ENCODE results near the gene FOXR1. TPM values are rescaled to one million over a fixed set of nuclear protein-coding genes. Genes with fewer than 3 reads are reported as not detected.

FOXR1 gene
- total and polyA plus RNA-seq, 2 of the 8 experiments (the other 6 are each of a cell fraction or from before 2014, with no cell fraction given): not detected

GRCh38 chr11:119030329-119031047, 58.9 kb downstream of the FOXR1 start, which contains the start of gene SLC37A4 (continued):
- TF ChIP-seq USF2 (IDR thresholded peaks at IDR 0.05; ENCODE audit: low read length) (peak; percentile 57), ATF3 (IDR thresholded peaks at IDR 0.05; ENCODE audit: insufficient read depth, low read depth, low read length) (peak; percentile 26; the same call in 1 of the 2 replicates), EGR1 (IDR thresholded peaks at IDR 0.05; ENCODE audit: borderline replicate concordance, low read depth, low read length) (peak; percentile 82; the same call in 1 of the 2 replicates), CHD1 (IDR thresholded peaks at IDR 0.05; ENCODE audit: low read depth, low read length) (no peak), CBX8 (IDR thresholded peaks at IDR 0.05; ENCODE audit: borderline replicate concordance, low read depth, low read length) (no peak), POLR2AphosphoS5 (IDR thresholded peaks at IDR 0.05; ENCODE audit: low read depth, low read length) (peak; percentile 29), HDAC6 (IDR thresholded peaks at IDR 0.05; ENCODE audit: low read depth, low read length) (no peak), SIN3A (conservative IDR thresholded peaks at IDR 0.05 in 1 of 2, IDR thresholded peaks at IDR 0.05 in 1 of 2; ENCODE audit: low read depth in 1 of 2, low read length in 2 of 2) (peak in 1 of 2 experiments; percentile 74; a peak in 2 of 4 replicates), SIRT6 (IDR thresholded peaks at IDR 0.05; ENCODE audit: low read length) (no peak), POU5F1 (IDR thresholded peaks at IDR 0.05; ENCODE audit: low read depth, low read length) (no peak), EP300 (IDR thresholded peaks at IDR 0.05; ENCODE audit: borderline replicate concordance in 1 of 2, low read depth in 2 of 2, low read length in 2 of 2) (no peak), PHF8 (conservative IDR thresholded peaks at IDR 0.05; ENCODE audit: low read depth, low read length) (peak; percentile 82), NANOG (IDR thresholded peaks at IDR 0.05; ENCODE audit: insufficient read depth, low read depth, low read length, poor library complexity, severe bottlenecking) (no peak), TEAD4 (IDR thresholded peaks at IDR 0.05; ENCODE audit: low read depth, low read length) (peak; percentile 80), SUZ12 (IDR thresholded peaks at IDR 0.05; ENCODE audit: low read length) (no peak), EZH2 (IDR thresholded peaks at IDR 0.05; ENCODE audit: low read depth, low read length, severe bottlenecking) (no peak), SRF (IDR thresholded peaks at IDR 0.05; ENCODE audit: low read depth, low read length) (no peak), GABPA (IDR thresholded peaks at IDR 0.05; ENCODE audit: borderline replicate concordance, insufficient read depth, low read length) (no peak)

All from H1 (cell line).